ENCODE measurements around the gene KMO.

The KMO gene

DNA sequence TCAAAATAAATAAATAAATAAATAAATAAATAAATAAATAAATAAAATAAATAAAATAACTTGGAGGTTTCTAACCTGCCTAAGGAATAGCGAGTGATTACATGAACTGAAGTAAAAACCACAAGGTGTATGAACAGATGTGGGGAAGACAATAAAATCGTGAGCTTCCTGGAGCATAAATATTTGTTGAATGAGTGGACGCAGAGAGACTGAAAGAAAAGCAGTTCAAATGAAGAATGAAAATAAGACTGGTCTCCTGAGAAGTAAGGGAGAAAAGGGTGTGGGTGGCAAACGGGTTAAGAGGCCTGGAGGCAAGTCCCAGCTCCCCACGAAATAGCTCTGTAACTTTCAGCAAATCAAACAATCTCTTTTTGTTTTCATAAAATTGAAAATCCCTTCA, 74.4 kb downstream of the KMO start:
- TF ChIP-seq, protein P1, sequence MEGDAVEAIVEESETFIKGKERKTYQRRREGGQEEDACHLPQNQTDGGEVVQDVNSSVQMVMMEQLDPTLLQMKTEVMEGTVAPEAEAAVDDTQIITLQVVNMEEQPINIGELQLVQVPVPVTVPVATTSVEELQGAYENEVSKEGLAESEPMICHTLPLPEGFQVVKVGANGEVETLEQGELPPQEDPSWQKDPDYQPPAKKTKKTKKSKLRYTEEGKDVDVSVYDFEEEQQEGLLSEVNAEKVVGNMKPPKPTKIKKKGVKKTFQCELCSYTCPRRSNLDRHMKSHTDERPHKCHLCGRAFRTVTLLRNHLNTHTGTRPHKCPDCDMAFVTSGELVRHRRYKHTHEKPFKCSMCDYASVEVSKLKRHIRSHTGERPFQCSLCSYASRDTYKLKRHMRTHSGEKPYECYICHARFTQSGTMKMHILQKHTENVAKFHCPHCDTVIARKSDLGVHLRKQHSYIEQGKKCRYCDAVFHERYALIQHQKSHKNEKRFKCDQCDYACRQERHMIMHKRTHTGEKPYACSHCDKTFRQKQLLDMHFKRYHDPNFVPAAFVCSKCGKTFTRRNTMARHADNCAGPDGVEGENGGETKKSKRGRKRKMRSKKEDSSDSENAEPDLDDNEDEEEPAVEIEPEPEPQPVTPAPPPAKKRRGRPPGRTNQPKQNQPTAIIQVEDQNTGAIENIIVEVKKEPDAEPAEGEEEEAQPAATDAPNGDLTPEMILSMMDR (IDR thresholded peaks at IDR 0.05; ENCODE audit: low read depth, low read length) = no peak
- DNase-seq (ENCODE audit: extremely low read depth, low read depth) = no peak

DNA sequence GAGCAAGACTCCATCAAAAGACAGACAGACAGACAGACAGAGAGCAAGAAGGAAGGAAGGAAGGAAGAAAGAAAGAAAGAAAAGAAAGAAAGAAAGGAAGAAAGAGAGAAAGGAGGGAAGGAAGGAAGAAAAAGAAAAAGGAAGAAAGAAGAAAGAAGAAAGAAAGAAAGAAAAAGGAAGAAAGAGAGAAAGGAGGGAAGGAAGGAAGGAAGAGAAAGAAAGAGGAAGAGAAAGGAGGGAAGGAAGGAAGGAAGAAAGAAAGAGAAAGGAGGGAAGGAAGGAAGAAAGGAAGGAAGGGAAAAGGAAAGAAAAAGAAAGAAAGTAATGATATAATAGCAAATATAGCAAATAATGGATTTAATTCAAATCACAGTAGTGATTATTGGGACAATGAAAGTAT, 75.3 kb downstream of the KMO start:
- TF ChIP-seq, protein P1 (IDR thresholded peaks at IDR 0.05; ENCODE audit: low read depth, low read length) = no peak
- DNase-seq (ENCODE audit: extremely low read depth, low read depth) = no peak

DNA sequence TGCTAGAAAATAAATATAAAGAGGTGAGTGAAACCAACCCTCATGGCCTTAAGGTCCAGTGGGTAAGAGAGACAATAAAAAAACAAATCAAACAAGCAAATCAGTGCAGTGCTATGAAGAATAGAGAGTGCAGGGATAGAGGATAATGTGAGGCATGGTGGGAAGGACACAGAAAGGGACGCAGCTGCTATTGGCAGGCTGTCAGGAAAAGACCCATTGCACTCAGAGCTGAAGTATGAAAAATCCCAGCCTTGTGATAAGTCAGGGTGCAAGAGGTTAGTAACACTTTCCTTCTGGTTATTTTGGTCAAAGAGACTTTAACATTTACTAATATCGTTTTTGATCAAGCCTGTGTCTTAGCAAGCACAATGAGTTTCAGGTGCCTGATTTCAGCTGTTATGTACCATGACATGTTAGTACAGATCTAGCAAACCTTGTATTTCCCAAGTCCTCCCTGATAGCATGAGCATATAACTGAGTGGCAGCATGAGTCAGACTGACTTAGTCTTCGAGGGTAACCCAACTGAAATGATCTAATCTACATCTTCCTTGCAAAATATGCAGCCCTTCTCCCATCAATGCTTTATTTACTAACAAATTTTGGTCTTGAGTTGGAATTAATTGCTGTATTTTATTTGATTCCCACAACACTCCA, 76.3 kb downstream of the KMO start:
- TF ChIP-seq, protein P1 (IDR thresholded peaks at IDR 0.05; ENCODE audit: low read depth, low read length) = no peak
- DNase-seq (ENCODE audit: extremely low read depth, low read depth) = no peak

DNA sequence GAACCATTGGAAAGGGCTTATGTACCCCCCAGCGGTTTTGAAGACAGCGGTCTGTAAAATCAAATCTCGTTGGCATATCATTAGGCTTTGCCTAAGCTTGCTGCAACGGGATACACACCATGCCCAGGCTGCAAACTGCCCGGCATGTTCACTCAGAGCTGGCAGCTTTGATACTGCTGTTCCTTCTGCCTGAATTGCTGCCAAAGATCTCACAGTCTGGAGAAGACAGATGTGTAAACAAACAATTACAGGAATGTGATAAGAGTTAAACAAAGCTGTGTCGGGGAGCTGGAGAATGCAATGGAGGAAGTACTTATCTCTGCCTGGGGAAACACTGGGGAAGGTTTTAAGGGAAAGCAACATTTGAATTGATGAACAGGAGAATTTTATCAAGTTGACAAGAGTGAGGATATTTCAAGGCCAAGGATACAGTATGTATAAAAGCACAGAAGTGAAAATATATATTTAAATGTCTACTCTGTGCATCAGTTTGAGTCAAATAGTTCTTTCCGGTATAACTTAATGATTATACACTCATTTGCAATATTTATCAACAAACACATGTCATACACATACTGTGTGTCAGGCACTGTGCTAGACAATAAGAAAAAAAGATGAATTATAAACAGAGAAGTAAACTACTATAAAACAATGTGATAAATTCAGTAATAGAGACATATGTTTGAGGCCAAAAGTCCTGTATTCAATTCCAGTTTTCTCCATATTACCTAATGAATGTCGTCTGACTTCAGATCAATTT, 78.1 kb downstream of the KMO start:
- DNase-seq (ENCODE audit: extremely low read depth, low read depth) = no peak
- TF ChIP-seq, protein P1 (IDR thresholded peaks at IDR 0.05; ENCODE audit: low read depth, low read length) = no peak

DNA sequence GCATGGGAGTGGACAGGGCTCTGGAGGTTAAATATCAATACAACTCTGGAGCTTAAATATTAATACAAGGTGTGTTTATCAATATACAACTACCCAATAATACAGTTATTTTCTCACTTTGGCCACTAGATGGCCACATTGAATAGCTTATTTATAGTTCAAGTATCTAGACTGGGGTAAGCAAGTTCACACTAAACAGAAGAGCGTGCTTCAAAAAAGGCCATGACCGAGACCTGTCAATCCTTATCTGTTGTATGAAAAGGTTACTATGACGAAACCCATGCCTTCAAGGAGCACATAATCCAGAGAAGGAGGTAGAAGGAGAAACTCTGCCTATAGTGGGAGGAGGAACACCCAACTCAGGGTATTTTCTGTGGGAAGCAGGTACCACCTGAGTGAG, 78.9 kb downstream of the KMO start:
- TF ChIP-seq, protein P1 (IDR thresholded peaks at IDR 0.05; ENCODE audit: low read depth, low read length) = peak; percentile 54
- DNase-seq (ENCODE audit: extremely low read depth, low read depth) = no peak

DNA sequence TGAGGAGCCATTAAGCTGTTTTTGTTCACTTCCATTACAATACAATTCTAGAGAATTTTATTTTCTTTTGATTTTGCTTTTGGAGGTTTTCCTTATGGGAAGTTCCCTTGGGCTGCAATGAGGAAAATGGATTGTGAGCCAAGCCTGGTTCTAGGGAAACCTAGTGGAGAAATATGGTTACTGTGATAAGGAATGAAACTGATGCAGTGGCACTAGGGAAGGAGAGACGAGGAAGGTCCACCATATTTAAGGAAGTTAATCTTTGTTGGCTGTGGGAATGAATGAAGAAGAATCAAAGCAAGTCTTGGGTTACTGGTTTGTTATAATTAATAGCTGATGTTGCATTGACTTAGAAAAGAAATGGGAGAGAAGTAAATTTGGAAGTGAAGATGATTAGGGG, 79.6 kb downstream of the KMO start:
- no peak for DNase-seq (ENCODE audit: extremely low read depth, low read depth)
- TF ChIP-seq, protein P1 (IDR thresholded peaks at IDR 0.05; ENCODE audit: low read depth, low read length) = no peak

All from AG09319 (cell line).